ENCODE results near the gene HAUS6.
A peak's percentile ranks its signal among the peaks of the same experiment; 100 is the strongest.
"Not testable (repeated sequence)": the region's sequence is repeated elsewhere in the genome, so short reads cannot be mapped to it uniquely, and the experiment has no call there.

HAUS6 gene

GRCh38 chr9:19104515-19105282 lies 2.0 kb upstream of the HAUS6 start:
- no peak for DNase-seq (ENCODE audit: low read depth)
- H3K4me3 ChIP-seq (ENCODE audit: low read depth, low read length), result no peak overlapping the region
- TF ChIP-seq CTCF (conservative IDR thresholded peaks at IDR 0.05; ENCODE audit: low read depth, low read length), result no peak

GRCh38 chr9:19102181-19102630 lies 498 bp downstream of the HAUS6 start:
- no peak for DNase-seq (ENCODE audit: low read depth)
- peak overlapping the region; percentile 79 for H3K4me3 ChIP-seq (ENCODE audit: low read depth, low read length)
- no peak for TF ChIP-seq CTCF (conservative IDR thresholded peaks at IDR 0.05; ENCODE audit: low read depth, low read length)

GRCh38 chr9:19101203-19101602 lies 1.5 kb downstream of the HAUS6 start:
- DNase-seq (ENCODE audit: low read depth), result no peak
- peak overlapping the region; percentile 17 for H3K4me3 ChIP-seq (ENCODE audit: low read depth, low read length)
- TF ChIP-seq CTCF (conservative IDR thresholded peaks at IDR 0.05; ENCODE audit: low read depth, low read length), result no peak

DNA sequence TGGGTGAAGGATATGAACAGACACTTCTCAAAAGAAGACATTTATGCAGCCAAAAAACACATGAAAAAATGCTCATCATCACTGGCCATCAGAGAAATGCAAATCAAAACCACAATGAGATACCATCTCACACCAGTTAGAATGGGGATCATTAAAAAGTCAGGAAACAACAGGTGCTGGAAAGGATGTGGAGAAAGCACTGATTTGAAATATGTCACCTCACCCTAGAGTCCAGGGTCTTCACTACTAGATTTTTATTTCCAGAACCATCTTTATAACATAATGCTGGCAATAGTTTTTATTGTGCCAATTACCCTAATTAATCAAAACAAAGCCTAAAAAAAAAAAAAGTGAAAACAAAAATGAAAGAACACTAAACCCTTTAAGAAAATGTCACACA lies 5.3 kb downstream of the HAUS6 start:
- not testable (repeated sequence) for DNase-seq (ENCODE audit: low read depth); H3K4me3 ChIP-seq (ENCODE audit: low read depth, low read length)

- no peak for TF ChIP-seq CTCF (conservative IDR thresholded peaks at IDR 0.05; ENCODE audit: low read depth, low read length)
- DNase-seq (ENCODE audit: low read depth), result peak; percentile 91
- no peak overlapping the region for H3K4me3 ChIP-seq (ENCODE audit: low read depth, low read length)
Observed at GRCh38 chr9:19087106-19088000, 15.4 kb downstream of the HAUS6 start.

GRCh38 chr9:19085295-19085694 lies 17.4 kb downstream of the HAUS6 start:
- TF ChIP-seq CTCF (conservative IDR thresholded peaks at IDR 0.05; ENCODE audit: low read depth, low read length), result peak; percentile 41
- no peak overlapping the region for H3K4me3 ChIP-seq (ENCODE audit: low read depth, low read length)
- peak; percentile 5 for DNase-seq (ENCODE audit: low read depth)

DNA sequence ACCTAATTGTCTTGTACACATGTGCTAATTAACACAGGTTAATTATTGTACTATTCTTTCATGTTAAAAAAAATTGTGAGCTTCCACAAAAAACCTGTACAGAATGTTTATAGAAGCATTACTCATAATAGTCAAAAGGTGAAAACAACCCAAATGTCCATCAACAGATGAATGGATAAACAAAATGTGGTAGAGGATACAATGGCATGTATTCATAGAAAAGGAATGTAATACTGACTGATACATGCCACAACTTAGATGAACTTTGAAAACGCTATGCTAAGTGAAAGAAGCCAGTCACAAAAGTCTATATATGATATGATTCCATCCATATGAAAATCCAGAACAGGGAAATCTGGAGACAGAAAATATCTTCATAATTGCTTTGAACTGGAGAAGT lies 27.9 kb downstream of the HAUS6 start:
- TF ChIP-seq CTCF (conservative IDR thresholded peaks at IDR 0.05; ENCODE audit: low read depth, low read length), result no peak
- H3K4me3 ChIP-seq (ENCODE audit: low read depth, low read length), result no peak overlapping the region
- DNase-seq (ENCODE audit: low read depth), result peak; percentile 13

Data from choroid plexus epithelial cell (primary cell).